Measurements from ENCODE around the gene TEK. TPM values are rescaled to one million over a fixed set of nuclear protein-coding genes. Genes with fewer than 3 reads are reported as not detected.

TEK gene
- total and polyA plus RNA-seq, 4 donors = 5.9 to 76.1 (median 24.9) TPM

GRCh38 chr9:27145143-27145542 lies 36.1 kb downstream of the TEK start:
- DNase-seq (peak in 1 of 3 donors; percentile 42), ATAC-seq (ENCODE audit: insufficient read depth, low FRiP score) (no peak)
- no peaks in the 10 kb centered on the region for H3K36me3 ChIP-seq (ENCODE audit: control insufficient read depth in 4 of 4, insufficient read depth in 4 of 4, low read length in 4 of 4)
- peaks cover 0 to 8% (median 0%) of the 10 kb centered on the region in 5 donors for H3K4me1 ChIP-seq (ENCODE audit: control insufficient read depth in 5 of 5, insufficient read depth in 5 of 5, low read length in 5 of 5)
- H3K27ac ChIP-seq (ENCODE audit: low read depth in 1 of 2, low read length in 1 of 2) = no peak overlapping the region
- no peak overlapping the region for H3K4me3 ChIP-seq
- no peak overlapping the region for H3K9ac ChIP-seq (ENCODE audit: insufficient read depth in 1 of 2, low read length in 2 of 2)
- no peaks in the 10 kb centered on the region for H3K9me3 ChIP-seq (ENCODE audit: control insufficient read depth in 4 of 4, insufficient read depth in 3 of 4, low read length in 3 of 4)
- no peak for TF ChIP-seq CTCF (IDR thresholded peaks at IDR 0.05; ENCODE audit: control extremely low read depth, extremely low read depth)
- no peaks in the 10 kb centered on the region for H3K27me3 ChIP-seq (ENCODE audit: control insufficient read depth in 3 of 3, insufficient read depth in 3 of 3, low read length in 2 of 3)
- WGBS, 2 donors = 28 to 38% methylated on average over 3 of the region's 3 CpGs

GRCh38 chr9:27149651-27150050 lies 40.6 kb downstream of the TEK start:
- no peak for ATAC-seq (ENCODE audit: insufficient read depth, low FRiP score)

GRCh38 chr9:27150746-27151406 lies 41.9 kb downstream of the TEK start:
- no peak for ATAC-seq (ENCODE audit: insufficient read depth, low FRiP score)
- DNase-seq = peak in 2 of 3 donors; percentile 33 to 47
- no peaks in the 10 kb centered on the region for H3K27me3 ChIP-seq (ENCODE audit: control insufficient read depth in 3 of 3, insufficient read depth in 3 of 3, low read length in 2 of 3)
- H3K27ac ChIP-seq (ENCODE audit: low read depth in 1 of 2, low read length in 1 of 2) = no peak overlapping the region
- no peaks in the 10 kb centered on the region for H3K9me3 ChIP-seq (ENCODE audit: control insufficient read depth in 4 of 4, insufficient read depth in 3 of 4, low read length in 3 of 4)
- no peaks in the 10 kb centered on the region for H3K36me3 ChIP-seq (ENCODE audit: control insufficient read depth in 4 of 4, insufficient read depth in 4 of 4, low read length in 4 of 4)
- WGBS, 2 donors = 67 to 71% methylated on average over 5 of the region's 5 CpGs
- no peak overlapping the region for H3K9ac ChIP-seq (ENCODE audit: insufficient read depth in 1 of 2, low read length in 2 of 2)
- peaks cover 2 to 28% (median 5%) of the 10 kb centered on the region in 5 donors for H3K4me1 ChIP-seq (ENCODE audit: control insufficient read depth in 5 of 5, insufficient read depth in 5 of 5, low read length in 5 of 5)
- no peak for TF ChIP-seq CTCF (IDR thresholded peaks at IDR 0.05; ENCODE audit: control extremely low read depth, extremely low read depth)
- H3K4me3 ChIP-seq = no peak overlapping the region

More at GRCh38 chr9:27149651-27150050, 40.6 kb downstream of the TEK start:
- 80 to 81% methylated on average over 2 of the region's 2 CpGs for WGBS, 2 donors
- DNase-seq = no peak
- H3K27ac ChIP-seq (ENCODE audit: low read depth in 1 of 2, low read length in 1 of 2) = no peak overlapping the region
- TF ChIP-seq CTCF (IDR thresholded peaks at IDR 0.05; ENCODE audit: control extremely low read depth, extremely low read depth) = no peak
- no peak overlapping the region for H3K9ac ChIP-seq (ENCODE audit: insufficient read depth in 1 of 2, low read length in 2 of 2)
- H3K4me1 ChIP-seq (ENCODE audit: control insufficient read depth in 5 of 5, insufficient read depth in 5 of 5, low read length in 5 of 5) = peaks cover 0 to 28% (median 5%) of the 10 kb centered on the region in 5 donors
- H3K9me3 ChIP-seq (ENCODE audit: control insufficient read depth in 4 of 4, insufficient read depth in 3 of 4, low read length in 3 of 4) = no peaks in the 10 kb centered on the region
- H3K4me3 ChIP-seq = no peak overlapping the region
- no peaks in the 10 kb centered on the region for H3K36me3 ChIP-seq (ENCODE audit: control insufficient read depth in 4 of 4, insufficient read depth in 4 of 4, low read length in 4 of 4)
- no peaks in the 10 kb centered on the region for H3K27me3 ChIP-seq (ENCODE audit: control insufficient read depth in 3 of 3, insufficient read depth in 3 of 3, low read length in 2 of 3)
